GM19351 (cell line): ENCODE measurements around the gene MARCHF4.
"Not testable (repeated sequence)": the region's sequence is repeated elsewhere in the genome, so short reads cannot be mapped to it uniquely, and the experiment has no call there.

ENCODE experiments used
- ATAC-seq: cut with Tn5 transposase; IDR thresholded peaks from one replicate; pipeline ENCODE4 v1.9.1; 2021; ENCODE audit warnings: mild to moderate bottlenecking, moderate library complexity; ENCODE audit not compliant: unreplicated experiment

The MARCHF4 gene

DNA sequence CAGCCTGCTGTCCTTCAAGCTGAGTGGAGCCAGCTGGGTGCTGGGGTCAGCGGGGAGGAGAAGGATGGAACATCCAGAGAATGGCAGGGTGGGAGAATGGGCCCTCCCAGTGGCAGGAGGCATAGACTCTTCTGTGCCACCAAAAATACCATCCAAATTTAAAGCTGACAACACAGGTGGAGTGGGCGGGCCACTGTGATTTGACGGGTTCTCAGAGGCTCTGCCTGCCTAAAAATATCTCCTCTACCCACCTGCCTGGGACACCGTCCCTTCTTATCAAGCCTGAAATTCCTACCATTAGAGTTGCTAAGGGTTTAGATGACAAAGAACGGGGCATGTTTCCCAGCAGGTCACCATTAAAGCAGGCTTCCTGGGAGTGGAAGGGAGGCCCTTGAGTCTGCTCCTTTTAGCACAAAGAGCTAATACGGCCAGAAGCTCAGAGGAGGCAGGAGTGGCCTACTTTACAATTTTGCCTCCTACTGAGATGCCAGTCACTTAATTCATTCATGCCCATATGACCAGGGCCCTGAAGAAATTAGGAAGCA is 19.8 kb upstream of the MARCHF4 start:
- no peak for ATAC-seq

DNA sequence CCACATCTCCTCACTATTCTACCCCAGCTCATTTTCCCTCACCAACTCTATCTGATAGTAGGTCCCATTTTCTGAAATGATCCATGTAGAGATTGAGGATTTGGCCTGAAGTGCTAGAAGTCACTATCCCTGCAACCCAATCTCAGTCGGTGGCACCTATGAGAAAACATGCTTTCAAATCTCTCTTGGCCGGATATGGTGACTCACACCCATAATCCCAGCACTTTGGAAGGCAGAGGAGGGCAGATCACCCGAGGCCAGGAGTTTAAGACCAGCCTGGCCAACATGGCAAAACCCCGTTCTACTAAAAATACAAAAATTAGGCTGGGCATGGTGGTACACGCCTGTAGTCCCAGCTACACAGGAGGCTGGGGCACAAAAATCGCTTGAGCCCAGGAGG is 19.1 kb upstream of the MARCHF4 start:
- no peak for ATAC-seq

DNA sequence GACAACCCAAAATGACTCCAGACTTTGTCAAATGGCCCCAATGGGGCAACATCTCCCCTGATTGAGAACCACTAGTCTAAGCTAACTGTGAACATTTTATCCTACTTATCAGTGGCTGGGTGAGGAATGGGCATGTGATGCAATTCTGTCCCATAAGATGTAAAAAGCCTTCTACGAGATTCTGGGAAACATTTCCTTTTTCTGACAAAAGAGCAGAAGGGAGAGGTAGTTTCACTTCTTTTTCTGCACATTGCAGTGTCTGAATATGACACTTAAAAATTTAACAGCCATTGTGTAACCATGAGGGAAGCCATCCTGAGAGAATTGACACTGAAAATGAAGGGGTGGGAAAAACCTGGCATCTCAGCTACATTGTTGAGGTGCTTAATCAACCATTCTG is 17.3 kb upstream of the MARCHF4 start:
- no peak for ATAC-seq

DNA sequence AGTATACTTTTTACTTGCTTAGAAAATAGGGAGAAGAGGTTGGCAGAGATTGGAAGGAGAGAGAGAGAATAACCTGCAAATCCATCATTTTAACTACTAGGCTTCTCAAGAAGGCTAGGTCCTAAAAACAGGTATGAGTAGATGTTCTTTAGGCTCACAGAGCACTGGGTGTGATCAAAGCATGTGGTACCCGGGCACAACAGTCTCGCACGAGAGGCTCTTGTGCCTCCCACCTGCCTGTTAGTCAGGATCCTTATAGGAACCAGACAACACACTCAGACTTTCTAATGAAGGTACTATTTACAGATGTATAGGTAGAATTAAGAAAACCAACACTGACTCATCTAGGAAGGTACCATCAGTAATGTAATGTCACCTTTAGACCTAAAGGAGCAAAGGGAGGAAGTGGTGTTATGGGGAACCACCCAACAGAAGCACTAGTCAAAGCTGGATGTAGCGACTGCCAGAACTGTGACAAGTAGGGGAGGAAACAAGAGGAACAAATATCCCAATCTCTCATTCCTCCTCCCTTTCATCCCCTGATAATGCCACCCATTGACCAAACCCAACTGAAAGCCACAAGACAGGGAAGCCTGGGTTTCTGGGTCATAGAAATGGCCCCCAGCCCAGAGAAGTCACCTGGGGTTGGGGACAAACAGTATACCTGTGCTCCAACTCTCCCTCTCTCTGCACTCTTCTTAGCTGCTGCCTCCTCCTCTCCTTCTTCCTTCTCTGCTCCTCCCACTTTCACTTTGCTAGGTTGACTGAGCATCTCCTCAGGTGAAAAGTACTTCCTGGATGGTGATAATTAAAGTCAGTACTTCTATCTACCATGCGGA is 16.0 kb upstream of the MARCHF4 start:
- peak; percentile 75 for ATAC-seq

DNA sequence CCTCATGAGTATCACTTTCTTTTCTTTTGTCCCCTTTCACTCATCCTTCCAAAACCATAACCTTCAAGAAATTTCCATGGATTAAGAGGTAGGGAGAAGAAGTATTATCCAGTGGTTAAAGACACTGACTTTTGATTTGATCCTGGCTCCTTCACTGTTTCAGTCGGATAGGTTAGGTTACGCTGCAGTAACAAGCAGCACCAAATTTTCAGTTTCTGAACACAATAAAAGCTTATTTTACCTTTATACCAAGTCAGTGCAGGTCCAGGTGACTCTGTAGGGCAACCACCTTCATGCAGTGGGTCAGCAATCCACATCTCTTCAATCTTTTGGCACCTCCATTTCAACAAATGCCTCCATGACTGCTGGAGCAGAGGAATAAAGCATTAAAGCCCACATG is 15.0 kb upstream of the MARCHF4 start:
- no peak for ATAC-seq

DNA sequence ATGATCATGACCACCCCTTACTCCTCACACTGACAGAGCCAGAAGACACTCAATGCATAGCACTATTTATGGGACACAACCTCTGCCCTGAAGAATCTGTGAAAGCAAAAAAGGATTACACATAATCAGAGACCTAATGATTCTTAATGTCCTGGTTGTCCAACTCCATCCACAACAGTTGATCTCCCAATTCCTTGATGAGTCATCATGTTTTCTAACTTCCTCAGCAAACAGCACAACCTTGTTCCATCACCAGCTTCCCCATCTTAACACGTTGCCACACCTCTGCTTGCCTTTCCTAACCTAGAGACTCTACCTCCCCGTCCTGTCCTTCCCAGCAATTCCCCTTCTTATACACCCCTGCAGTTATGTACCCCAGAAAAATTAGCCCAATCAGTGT is 13.2 kb upstream of the MARCHF4 start:
- no peak for ATAC-seq

DNA sequence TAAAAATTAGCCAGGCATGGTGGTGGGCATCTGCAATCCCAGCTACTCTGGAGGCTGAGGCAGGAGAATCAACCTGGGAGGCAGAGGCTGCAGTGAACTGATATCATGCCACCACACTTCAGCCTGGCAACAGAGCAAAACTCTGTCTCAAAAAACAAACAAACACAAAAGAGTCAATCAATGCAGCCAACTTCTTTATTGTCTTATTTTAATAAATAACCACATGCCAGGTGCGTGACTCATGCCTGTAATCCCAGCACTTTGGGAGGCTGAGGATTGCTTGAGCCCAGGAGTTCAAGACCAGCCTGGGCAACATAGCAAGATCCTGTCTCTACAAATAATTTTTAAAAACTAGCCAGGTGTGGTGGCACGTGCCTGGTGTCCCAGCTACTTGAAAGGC is 12.1 kb upstream of the MARCHF4 start:
- ATAC-seq, result not testable (repeated sequence)

DNA sequence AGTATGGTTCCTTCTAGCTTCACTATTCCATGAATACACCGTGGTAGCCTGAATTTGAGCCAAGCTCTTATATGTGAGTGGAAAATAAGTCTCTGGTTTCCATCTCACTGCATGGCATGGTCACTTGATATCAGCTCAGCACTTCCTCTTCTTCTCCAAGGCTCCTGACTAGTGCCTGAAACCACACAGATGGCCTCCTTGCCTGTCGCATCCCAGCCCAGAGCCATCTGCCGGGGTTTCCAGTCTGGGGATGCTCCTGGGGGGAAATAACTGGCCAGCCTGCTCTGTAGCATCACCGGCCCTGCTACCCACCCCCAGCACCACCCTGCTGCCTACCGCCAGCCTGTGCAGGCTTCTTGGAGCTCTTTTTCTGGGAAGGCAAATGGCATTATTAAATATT is 7.7 kb upstream of the MARCHF4 start:
- no peak for ATAC-seq

DNA sequence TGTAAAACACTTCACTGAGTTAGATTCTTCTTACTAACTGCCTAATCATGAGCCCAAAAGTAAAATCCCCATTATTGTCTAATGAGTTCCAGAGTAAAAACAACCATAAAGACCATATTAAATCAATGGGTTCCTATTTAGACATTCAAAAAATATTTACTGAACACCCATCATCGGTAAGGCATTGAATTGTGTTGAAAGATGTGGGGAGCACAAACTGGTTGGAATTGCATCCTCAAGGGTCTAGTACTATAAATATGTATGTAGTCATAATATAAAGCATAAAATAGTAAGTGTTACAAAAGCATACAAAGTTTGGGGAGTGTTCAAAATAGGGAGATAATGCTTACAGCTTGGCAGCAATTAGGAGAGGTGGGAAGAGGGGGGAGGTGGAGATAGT is 3.0 kb upstream of the MARCHF4 start:
- no peak for ATAC-seq

DNA sequence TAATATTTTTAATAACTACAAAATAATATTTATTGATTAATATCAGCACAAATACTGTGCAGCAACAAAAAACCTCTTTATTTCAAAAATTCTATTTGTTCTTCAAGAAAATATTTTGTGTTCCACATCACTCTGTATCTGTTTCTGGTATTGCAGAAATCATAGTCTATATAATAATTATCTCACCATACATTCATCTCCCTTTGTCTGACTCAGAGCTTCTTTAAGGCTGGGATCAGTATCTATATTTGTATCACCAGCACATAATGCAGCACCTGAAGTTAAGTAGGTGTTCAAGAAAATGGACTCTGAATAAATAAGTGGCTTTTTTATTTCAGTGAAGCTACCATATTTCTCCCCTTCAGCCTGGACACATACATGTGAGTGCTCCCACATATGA is 1.6 kb upstream of the MARCHF4 start:
- no peak for ATAC-seq

DNA sequence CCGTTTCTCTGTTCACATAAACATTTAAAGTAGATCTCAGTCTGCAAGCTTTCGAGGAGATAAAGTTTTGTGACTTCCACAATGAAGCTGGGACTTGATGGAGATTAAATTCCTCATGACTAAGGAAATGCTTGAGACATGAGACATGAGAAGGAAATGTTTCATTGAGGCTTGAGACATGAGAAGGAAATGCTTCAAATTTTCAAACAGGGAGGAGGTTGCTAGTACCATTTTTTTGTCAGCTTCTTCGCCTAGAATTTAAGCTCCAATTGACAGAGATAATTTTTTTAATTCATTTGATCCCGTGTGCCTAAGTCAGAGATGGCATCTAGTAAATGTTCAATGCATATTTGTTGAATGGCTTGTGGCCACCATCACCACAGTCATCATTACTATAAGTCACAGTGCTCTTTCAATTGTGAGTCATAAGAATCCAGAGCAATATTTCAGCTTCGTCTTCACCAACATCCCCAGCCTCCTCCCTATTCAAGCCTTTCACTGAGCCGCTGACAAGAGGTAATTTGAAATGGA is 543 bp upstream of the MARCHF4 start:
- ATAC-seq, result no peak

DNA sequence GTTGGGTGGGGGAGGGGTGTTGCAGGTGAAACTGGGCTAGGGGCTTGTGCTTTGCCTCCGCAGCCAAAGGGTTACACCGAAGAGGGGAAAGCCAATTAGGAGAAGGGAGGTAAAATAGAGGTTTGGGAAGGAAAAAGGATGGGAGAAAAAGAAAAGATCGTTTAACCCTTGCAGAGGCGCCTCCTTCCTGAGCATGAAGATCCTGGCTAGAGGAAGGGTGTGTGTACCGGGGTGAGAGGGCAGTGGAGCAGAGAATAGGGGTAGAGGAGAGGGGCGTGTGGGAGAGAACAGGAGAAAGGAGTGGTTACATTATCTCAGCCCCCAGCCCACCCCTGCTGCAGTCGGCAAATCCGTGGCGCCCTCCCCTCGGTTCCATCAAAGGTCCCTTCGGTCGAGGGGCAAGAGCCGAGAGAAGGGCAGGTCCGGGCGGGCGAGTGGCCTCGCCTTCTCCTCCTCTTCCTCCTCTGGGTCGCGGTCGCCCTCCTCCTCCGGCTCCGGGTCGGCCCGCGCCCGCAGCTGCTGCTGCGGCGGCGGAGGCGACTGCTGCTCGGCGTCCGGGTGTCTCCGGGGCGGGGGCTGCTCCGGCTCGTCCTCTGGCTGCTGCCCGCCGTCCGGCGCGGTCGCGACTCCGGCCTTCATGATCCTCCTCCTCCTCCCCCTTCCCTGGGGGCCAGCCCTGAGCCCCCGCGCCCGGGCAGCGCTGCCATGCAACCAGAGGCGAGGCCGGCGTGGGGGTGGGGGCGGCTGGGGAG is 1.1 kb downstream of the MARCHF4 start:
- no peak for ATAC-seq

DNA sequence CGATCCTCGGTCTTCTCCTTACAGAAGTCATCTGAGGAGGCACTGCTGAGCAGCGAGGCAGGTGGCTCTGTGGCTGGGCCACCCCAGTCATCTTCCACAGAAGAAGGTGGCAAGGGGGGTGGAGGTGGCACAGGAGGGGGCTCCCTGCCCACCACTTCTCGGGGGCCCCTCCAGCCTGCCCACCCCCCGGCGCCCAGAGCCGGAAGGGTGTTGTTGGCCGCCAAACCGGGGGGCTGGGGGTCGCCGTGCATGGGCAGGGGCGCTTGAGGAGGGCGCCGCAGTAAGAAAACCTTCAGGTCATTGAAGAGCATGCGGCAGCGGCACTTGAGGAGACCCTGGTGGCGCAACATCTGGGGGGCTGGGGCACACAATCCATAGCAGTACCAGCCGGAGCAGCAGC is 2.5 kb downstream of the MARCHF4 start:
- ATAC-seq, result no peak

DNA sequence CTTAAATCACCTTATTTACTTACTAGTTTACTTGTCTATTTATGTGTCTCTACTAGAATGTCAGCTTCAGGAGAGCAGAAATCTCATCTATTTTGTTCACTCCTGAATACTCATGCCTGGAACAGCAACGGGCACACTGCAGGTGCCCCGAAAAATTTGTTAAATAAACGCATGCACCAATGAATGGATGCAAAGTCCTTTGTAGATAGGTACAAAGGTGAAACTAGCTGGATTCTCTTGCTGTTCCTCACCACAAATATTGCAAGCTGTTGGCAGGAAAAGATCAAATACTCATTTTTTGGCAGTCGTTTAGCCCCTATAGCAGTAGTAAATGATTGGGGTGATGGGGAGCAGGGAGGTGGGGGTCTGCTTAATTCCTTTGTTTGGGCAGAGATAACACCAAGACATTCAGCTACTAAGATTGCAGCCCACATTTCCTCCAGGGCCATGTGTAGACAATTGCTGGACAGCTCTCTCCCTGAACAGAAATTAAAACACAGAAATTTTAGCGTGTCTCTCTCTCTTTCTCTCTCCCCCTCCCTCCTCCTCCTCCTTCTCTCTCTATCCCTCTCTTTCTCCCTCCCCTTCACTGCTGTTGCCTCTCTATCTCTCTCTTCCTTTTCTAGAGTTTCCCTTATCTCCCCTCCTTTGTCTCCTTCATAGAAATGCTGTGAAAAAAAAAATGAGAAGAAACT is 5.4 kb downstream of the MARCHF4 start:
- no peak for ATAC-seq

DNA sequence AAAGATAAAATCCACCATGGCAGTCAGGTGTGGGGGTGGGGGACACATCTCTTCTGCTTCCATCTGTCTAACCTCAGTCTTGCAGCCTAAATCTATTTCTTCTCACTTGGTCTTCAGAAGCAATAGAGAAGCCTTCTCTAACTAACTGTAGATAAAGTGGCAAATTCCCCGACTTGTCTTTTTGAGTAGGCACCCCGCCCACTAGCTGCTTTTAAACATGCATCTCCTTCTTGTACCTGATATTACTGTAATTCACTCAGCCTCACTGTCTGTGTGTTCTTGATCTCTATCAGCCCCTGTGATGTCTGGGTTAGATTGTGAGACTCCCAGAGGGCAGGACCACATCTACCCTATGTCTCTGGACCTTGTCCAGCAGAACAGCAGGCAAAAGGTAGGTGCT is 6.8 kb downstream of the MARCHF4 start:
- no peak for ATAC-seq

DNA sequence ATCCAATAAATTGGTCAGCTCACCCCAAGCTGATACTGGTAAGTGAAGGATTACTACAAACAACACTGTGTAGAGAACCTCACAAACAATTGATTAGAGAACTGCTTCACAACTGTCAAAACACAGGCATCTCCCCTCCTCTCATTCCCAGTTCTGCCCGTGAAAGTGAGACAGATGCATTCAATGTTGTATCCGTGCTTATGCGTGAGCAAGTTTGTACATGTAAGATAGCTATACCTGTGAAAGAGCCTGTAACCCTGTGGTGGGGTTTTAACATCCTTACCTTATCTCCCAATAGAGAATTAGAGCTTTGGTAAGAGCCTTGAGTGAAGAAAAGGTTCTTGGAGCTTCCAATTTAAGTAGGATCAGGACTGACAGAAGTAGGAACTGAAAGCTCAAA is 9.1 kb downstream of the MARCHF4 start:
- no peak for ATAC-seq

DNA sequence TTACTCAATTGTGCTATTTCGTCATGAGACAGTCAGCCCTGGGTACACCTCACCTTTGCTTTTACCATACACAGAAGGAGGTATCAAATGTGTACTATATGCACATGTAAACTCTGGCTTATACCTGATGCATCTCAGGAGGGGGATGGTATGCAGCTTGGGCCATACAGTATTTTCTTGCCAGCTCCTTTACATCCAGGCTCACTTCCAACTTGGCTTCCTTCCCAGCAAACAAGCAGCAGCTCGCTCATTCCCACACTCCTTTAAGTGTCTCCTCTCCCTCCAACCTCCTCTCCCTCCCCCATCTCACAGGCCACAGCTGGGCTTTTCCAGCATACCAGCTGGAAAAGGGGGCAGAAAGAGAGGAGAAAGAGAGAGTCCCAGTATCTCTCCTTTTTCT is 9.6 kb downstream of the MARCHF4 start:
- ATAC-seq, result no peak

DNA sequence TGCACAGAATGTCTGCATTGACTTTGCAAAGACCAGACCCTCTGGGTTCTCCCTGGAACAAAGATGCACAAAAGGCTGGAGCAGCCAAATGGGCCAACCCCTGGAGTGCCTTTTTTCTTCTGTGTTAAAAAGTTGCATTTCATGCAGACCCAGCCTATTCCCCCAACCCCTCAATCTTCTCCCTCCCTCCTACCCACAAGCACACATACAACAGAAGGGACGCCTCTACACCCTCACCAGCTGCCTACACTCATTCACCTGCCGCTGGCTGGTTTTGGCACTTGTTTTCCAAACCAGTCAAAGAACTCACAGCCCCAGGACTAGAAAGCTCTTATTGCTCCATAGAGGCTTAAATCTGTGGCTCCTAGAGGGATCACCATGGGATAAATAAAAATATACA is 16.6 kb downstream of the MARCHF4 start:
- no peak for ATAC-seq

DNA sequence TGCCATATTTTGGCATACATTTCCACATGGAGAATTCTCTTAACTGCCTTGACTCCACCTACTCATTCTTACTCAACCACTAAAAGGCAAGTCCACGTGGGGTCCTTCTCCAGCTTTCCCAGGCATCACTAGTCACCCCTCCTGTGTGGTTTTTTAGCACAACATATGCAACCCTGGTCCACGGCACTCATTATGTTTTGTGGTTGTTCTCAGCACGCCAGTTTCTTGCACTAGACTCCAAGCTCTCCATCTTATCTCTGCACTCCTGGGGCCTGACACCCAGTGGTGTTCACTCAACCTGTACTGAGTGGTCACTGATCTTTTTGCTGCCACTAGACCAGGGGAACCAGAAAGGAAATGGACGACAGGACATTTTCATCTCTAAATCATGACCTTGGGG is 18.0 kb downstream of the MARCHF4 start:
- no peak for ATAC-seq

DNA sequence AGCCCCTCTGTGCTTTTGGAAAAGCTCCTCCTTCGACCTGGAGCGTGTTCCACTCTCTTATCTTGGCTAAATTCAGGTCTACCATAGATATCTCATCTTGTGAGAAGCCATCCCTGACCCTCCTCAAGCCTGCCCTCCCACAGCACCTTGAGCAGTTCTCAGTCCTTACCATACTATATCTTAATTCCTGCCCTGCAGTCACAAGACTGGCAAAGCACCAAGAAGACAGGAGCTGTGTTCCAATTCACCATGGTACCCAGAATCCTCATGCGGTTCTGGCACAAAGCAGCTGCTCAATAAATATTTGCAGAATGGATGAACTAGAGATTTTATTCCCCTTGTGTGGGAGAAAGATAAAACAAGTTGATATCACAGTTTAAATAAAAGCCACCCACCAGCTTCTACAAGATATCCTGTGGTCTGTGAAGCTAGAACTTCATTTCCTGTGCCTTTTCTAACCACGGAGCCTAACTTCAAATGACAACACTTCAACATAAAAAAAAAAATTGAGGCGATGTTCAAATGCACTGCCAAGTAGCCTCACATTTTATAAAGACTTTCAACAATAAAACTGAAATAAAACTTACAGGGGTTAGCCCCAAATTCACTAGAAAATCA is 19.5 kb downstream of the MARCHF4 start:
- no peak for ATAC-seq
